ENCODE data around the gene CDKN2B-AS1.

CDKN2B-AS1 gene

DNA sequence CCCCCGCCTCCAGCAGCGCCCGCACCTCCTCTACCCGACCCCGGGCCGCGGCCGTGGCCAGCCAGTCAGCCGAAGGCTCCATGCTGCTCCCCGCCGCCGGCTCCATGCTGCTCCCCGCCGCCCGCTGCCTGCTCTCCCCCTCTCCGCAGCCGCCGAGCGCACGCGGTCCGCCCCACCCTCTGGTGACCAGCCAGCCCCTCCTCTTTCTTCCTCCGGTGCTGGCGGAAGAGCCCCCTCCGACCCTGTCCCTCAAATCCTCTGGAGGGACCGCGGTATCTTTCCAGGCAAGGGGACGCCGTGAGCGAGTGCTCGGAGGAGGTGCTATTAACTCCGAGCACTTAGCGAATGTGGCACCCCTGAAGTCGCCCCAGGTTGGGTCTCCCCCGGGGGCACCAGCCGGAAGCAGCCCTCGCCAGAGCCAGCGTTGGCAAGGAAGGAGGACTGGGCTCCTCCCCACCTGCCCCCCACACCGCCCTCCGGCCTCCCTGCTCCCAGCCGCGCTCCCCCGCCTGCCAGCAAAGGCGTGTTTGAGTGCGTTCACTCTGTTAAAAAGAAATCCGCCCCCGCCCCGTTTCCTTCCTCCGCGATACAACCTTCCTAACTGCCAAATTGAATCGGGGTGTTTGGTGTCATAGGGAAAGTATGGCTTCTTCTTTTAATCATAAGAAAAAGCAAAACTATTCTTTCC lies 19.7 kb upstream of the CDKN2B-AS1 start:
- Histone ChIP-seq H2BK5ac (ENCODE audit: low read length) (no peak overlapping the region), H3K27me3 (ENCODE audit: insufficient read depth, low read length, poor library complexity) (peaks cover 55% of the 10 kb centered on the region), H3K18ac (ENCODE audit: low read length) (no peak overlapping the region), H3K23ac (ENCODE audit: low read length) (no peak overlapping the region), H3K4me3 (ENCODE audit: low read length) (peak overlapping the region; percentile 35), H3K9ac (ENCODE audit: low read length) (peak overlapping the region; percentile 44), H3K56ac (ENCODE audit: low read length) (peak overlapping the region; percentile 59), H2AK5ac (ENCODE audit: low read length) (no peak overlapping the region), H3K4me1 (ENCODE audit: control insufficient read depth, low read depth, low read length) (peaks cover 2% of the 10 kb centered on the region), H3K36me3 (ENCODE audit: control insufficient read depth, insufficient read depth, low read length) (no peaks in the 10 kb centered on the region), H3K79me1 (ENCODE audit: low read length) (no peaks in the 10 kb centered on the region), H3K4ac (ENCODE audit: low read depth, low read length) (no peak overlapping the region), H3K27ac (ENCODE audit: low read depth, low read length) (no peak overlapping the region), H3K79me2 (ENCODE audit: control insufficient read depth, insufficient read depth, low read length) (no peaks in the 10 kb centered on the region), H3K4me2 (ENCODE audit: low read length) (peak overlapping the region; percentile 55), H4K5ac (ENCODE audit: low read length) (no peak overlapping the region), H2BK120ac (ENCODE audit: low read depth, low read length) (no peak overlapping the region), H4K8ac (ENCODE audit: low read depth, low read length) (no peak overlapping the region), H2BK15ac (replicated peaks; ENCODE audit: low read depth) (no peak overlapping the region)
- peak; percentile 80 for DNase-seq
- no CpG with 5 or more reads among the region's 51 CpGs for WGBS (ENCODE audit: extremely low coverage, insufficient coverage, low lambda C conversion rate)

DNA sequence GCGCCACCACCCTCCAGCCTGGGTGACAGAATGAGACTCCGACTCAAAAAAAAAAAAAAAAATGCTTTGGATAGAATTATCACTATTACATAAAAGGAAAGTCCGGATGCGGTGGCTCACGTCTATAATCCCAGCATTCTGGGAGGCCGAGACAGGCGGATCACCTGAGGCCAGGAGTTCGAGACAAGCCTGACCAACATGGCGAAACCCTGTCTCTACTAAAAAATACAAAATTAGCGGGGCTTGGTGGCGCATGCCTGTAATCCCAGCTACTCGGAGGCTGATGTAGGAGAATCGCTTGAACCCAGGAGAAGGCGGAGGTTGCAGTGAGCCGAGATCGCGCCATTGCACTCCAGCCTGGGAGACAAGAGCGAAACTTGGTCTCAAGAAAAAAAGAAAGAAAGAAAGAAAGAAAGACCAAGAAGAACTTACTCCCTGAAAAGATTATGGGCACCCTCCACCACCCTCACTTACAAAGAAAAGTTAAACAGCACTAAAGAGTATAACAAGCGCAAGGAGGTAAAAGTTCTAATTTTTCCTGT lies 18.2 kb upstream of the CDKN2B-AS1 start:
- peaks cover 41% of the 10 kb centered on the region for H3K27me3 ChIP-seq (ENCODE audit: insufficient read depth, low read length, poor library complexity)
- WGBS (ENCODE audit: extremely low coverage, insufficient coverage, low lambda C conversion rate), result no CpG with 5 or more reads among the region's 19 CpGs

DNA sequence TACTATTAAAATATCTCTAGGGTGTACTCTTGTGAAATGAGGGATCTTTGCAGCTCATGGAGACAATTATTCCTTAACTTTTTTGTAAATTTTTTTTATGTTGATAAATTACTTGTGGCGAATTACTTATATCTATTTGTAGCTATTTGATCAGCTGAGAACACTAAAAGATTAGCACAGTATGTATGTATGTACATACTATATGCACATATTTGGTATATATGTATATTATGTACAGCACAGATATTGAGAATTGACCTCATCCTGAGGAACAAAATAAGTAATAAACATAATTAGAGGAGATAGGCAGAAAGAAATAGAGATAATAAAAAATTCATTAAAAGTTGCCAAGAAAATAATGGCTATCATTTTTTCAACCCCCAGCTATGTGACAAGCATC lies 12.2 kb upstream of the CDKN2B-AS1 start:
- no peaks in the 10 kb centered on the region for H3K4me1 ChIP-seq (ENCODE audit: control insufficient read depth, low read depth, low read length)
- no peaks in the 10 kb centered on the region for H3K79me1 ChIP-seq (ENCODE audit: low read length)
- no peak overlapping the region for H2BK15ac ChIP-seq (replicated peaks; ENCODE audit: low read depth)
- no peak overlapping the region for H3K4me2 ChIP-seq (ENCODE audit: low read length)
- H4K5ac ChIP-seq (ENCODE audit: low read length), result no peak overlapping the region
- no peak for DNase-seq
- no peaks in the 10 kb centered on the region for H3K36me3 ChIP-seq (ENCODE audit: control insufficient read depth, insufficient read depth, low read length)
- H3K79me2 ChIP-seq (ENCODE audit: control insufficient read depth, insufficient read depth, low read length), result no peaks in the 10 kb centered on the region
- H3K27ac ChIP-seq (ENCODE audit: low read depth, low read length), result no peak overlapping the region
- no peak overlapping the region for H3K4ac ChIP-seq (ENCODE audit: low read depth, low read length)
- no peak overlapping the region for H4K8ac ChIP-seq (ENCODE audit: low read depth, low read length)
- H2AK5ac ChIP-seq (ENCODE audit: low read length), result no peak overlapping the region
- H3K56ac ChIP-seq (ENCODE audit: low read length), result no peak overlapping the region
- H3K18ac ChIP-seq (ENCODE audit: low read length), result no peak overlapping the region
- peaks cover 19% of the 10 kb centered on the region for H3K27me3 ChIP-seq (ENCODE audit: insufficient read depth, low read length, poor library complexity)
- H2BK120ac ChIP-seq (ENCODE audit: low read depth, low read length), result no peak overlapping the region
- no peak overlapping the region for H3K9ac ChIP-seq (ENCODE audit: low read length)
- WGBS (ENCODE audit: extremely low coverage, insufficient coverage, low lambda C conversion rate), result no CpG with 5 or more reads among the region's 1 CpG
- no peak overlapping the region for H2BK5ac ChIP-seq (ENCODE audit: low read length)
- no peak overlapping the region for H3K23ac ChIP-seq (ENCODE audit: low read length)
- no peak overlapping the region for H3K4me3 ChIP-seq (ENCODE audit: low read length)

More for the DNA sequence above, 18.2 kb upstream of the CDKN2B-AS1 start:
- H3K4me2 ChIP-seq (ENCODE audit: low read length), result no peak overlapping the region
- no peaks in the 10 kb centered on the region for H3K79me1 ChIP-seq (ENCODE audit: low read length)
- no peak overlapping the region for H3K9ac ChIP-seq (ENCODE audit: low read length)
- H3K4ac ChIP-seq (ENCODE audit: low read depth, low read length), result no peak overlapping the region
- H3K18ac ChIP-seq (ENCODE audit: low read length), result no peak overlapping the region
- no peaks in the 10 kb centered on the region for H3K79me2 ChIP-seq (ENCODE audit: control insufficient read depth, insufficient read depth, low read length)
- no peak overlapping the region for H2BK5ac ChIP-seq (ENCODE audit: low read length)
- H3K4me3 ChIP-seq (ENCODE audit: low read length), result no peak overlapping the region
- no peak overlapping the region for H4K8ac ChIP-seq (ENCODE audit: low read depth, low read length)
- no peak for DNase-seq
- H3K4me1 ChIP-seq (ENCODE audit: control insufficient read depth, low read depth, low read length), result peaks cover 2% of the 10 kb centered on the region
- H2AK5ac ChIP-seq (ENCODE audit: low read length), result no peak overlapping the region
- H3K23ac ChIP-seq (ENCODE audit: low read length), result no peak overlapping the region
- H3K56ac ChIP-seq (ENCODE audit: low read length), result no peak overlapping the region
- no peak overlapping the region for H2BK120ac ChIP-seq (ENCODE audit: low read depth, low read length)
- no peak overlapping the region for H4K5ac ChIP-seq (ENCODE audit: low read length)
- no peak overlapping the region for H2BK15ac ChIP-seq (replicated peaks; ENCODE audit: low read depth)
- no peak overlapping the region for H3K27ac ChIP-seq (ENCODE audit: low read depth, low read length)
- H3K36me3 ChIP-seq (ENCODE audit: control insufficient read depth, insufficient read depth, low read length), result no peaks in the 10 kb centered on the region

DNA sequence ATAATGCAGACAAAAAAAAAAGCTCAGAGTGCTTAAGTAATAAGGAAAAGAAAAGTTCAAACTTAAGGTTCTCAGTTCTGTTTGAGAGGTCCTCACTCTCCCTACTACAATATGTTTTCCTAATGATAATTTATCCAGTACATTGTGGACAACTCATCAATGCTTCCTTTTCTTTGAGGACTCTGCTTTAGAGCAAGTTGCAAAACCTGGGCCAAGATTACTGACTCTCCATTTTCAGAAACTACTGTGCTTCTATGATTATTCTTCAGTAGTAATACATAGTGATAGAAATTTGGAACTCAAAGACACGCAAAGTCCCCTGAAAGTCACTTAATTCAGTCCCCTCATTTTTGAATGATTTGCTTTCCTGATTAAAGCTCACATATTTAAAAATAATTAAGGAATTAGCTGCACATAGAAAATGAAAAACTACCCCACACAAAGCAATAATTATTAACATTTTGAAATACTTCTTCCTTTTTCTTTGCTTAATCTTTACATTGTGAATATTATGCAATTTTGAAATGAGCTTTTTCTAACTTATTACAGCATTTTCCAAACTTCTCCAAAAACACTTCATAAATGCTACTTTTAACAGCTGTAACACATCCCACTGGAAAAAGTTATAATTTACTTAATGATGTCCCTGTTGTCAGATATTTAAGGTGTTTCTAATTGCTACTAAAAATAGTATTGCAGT lies 11.6 kb upstream of the CDKN2B-AS1 start:
- Histone ChIP-seq H3K79me1 (ENCODE audit: low read length) (no peaks in the 10 kb centered on the region), H3K79me2 (ENCODE audit: control insufficient read depth, insufficient read depth, low read length) (no peaks in the 10 kb centered on the region), H3K4me2 (ENCODE audit: low read length) (no peak overlapping the region), H4K5ac (ENCODE audit: low read length) (no peak overlapping the region), H3K4ac (ENCODE audit: low read depth, low read length) (no peak overlapping the region), H3K56ac (ENCODE audit: low read length) (no peak overlapping the region), H2AK5ac (ENCODE audit: low read length) (no peak overlapping the region), H2BK5ac (ENCODE audit: low read length) (no peak overlapping the region), H3K4me1 (ENCODE audit: control insufficient read depth, low read depth, low read length) (no peaks in the 10 kb centered on the region), H2BK120ac (ENCODE audit: low read depth, low read length) (no peak overlapping the region), H4K8ac (ENCODE audit: low read depth, low read length) (no peak overlapping the region), H2BK15ac (replicated peaks; ENCODE audit: low read depth) (no peak overlapping the region), H3K36me3 (ENCODE audit: control insufficient read depth, insufficient read depth, low read length) (no peaks in the 10 kb centered on the region), H3K4me3 (ENCODE audit: low read length) (no peak overlapping the region), H3K18ac (ENCODE audit: low read length) (no peak overlapping the region), H3K23ac (ENCODE audit: low read length) (no peak overlapping the region), H3K9ac (ENCODE audit: low read length) (no peak overlapping the region), H3K27ac (ENCODE audit: low read depth, low read length) (no peak overlapping the region), H3K27me3 (ENCODE audit: insufficient read depth, low read length, poor library complexity) (peaks cover 16% of the 10 kb centered on the region)
- no peak for DNase-seq
- no CpG with 5 or more reads among the region's 1 CpG for WGBS (ENCODE audit: extremely low coverage, insufficient coverage, low lambda C conversion rate)

DNA sequence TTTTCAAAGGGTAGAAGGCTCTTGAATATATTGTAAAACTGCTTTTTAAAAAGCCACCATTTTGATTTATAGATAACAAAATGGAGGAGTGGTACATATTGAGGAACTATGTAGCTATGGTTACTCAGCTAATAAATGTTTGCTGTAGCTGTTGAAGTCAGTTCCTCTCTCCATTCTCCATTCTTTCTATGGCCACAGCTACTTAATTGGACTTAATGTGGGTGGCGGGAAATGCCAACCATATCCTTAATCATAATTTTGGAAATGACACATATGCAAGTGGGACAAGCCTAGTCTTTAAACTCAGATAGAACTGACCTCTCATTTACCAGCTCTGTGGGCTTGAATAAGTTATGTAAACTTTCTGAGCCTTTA lies 11.0 kb upstream of the CDKN2B-AS1 start:
- no peak overlapping the region for H2BK15ac ChIP-seq (replicated peaks; ENCODE audit: low read depth)
- H2BK5ac ChIP-seq (ENCODE audit: low read length), result no peak overlapping the region
- no peak overlapping the region for H3K9ac ChIP-seq (ENCODE audit: low read length)
- H3K4me3 ChIP-seq (ENCODE audit: low read length), result no peak overlapping the region
- no peaks in the 10 kb centered on the region for H3K79me1 ChIP-seq (ENCODE audit: low read length)
- no peak overlapping the region for H4K8ac ChIP-seq (ENCODE audit: low read depth, low read length)
- H3K36me3 ChIP-seq (ENCODE audit: control insufficient read depth, insufficient read depth, low read length), result no peaks in the 10 kb centered on the region
- no peak overlapping the region for H4K5ac ChIP-seq (ENCODE audit: low read length)
- no peak overlapping the region for H3K23ac ChIP-seq (ENCODE audit: low read length)
- no peak overlapping the region for H3K4ac ChIP-seq (ENCODE audit: low read depth, low read length)
- H3K4me2 ChIP-seq (ENCODE audit: low read length), result no peak overlapping the region
- no peak for DNase-seq
- H2AK5ac ChIP-seq (ENCODE audit: low read length), result no peak overlapping the region
- H3K18ac ChIP-seq (ENCODE audit: low read length), result no peak overlapping the region
- no CpG with 5 or more reads among the region's 1 CpG for WGBS (ENCODE audit: extremely low coverage, insufficient coverage, low lambda C conversion rate)
- peaks cover 18% of the 10 kb centered on the region for H3K27me3 ChIP-seq (ENCODE audit: insufficient read depth, low read length, poor library complexity)
- no peaks in the 10 kb centered on the region for H3K4me1 ChIP-seq (ENCODE audit: control insufficient read depth, low read depth, low read length)
- no peak overlapping the region for H3K27ac ChIP-seq (ENCODE audit: low read depth, low read length)
- no peak overlapping the region for H3K56ac ChIP-seq (ENCODE audit: low read length)
- no peak overlapping the region for H2BK120ac ChIP-seq (ENCODE audit: low read depth, low read length)
- no peaks in the 10 kb centered on the region for H3K79me2 ChIP-seq (ENCODE audit: control insufficient read depth, insufficient read depth, low read length)

Measured in mesendoderm (in vitro differentiated cells).